ENCODE results near the gene KCNQ5.

DNA sequence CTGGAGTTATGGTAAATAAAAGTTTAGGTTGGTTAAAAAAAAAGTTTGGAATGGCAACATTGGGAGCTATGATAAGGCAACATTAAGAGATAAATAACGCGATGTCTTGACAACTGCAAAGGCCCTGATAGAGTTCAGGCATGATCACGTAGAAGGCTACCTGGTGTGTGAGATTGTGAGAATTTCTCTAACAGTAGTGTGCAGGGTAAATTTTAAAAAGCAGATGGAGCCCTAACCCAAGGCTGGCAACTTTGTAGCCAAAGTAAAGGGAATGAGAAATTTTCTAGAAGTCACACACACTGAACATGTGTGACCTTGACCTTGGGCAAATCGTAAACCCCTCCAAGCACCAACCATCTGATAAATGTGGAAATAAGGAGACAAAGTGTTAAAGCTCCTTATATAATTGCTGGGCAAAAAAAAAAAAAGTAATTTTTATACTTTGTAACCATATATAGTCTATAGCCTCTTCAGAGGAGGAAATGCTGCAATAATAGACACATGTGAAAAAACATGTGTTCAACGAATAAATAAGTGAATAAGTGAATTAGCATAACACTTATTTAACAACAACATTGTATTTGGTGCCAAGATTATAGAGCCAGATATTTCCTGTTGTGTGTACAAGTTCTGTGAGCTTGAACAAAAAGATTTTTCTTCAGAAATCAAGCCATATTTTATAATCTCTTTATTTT lies 18.2 kb downstream of the KCNQ5 start:
- TF ChIP-seq, protein P1, sequence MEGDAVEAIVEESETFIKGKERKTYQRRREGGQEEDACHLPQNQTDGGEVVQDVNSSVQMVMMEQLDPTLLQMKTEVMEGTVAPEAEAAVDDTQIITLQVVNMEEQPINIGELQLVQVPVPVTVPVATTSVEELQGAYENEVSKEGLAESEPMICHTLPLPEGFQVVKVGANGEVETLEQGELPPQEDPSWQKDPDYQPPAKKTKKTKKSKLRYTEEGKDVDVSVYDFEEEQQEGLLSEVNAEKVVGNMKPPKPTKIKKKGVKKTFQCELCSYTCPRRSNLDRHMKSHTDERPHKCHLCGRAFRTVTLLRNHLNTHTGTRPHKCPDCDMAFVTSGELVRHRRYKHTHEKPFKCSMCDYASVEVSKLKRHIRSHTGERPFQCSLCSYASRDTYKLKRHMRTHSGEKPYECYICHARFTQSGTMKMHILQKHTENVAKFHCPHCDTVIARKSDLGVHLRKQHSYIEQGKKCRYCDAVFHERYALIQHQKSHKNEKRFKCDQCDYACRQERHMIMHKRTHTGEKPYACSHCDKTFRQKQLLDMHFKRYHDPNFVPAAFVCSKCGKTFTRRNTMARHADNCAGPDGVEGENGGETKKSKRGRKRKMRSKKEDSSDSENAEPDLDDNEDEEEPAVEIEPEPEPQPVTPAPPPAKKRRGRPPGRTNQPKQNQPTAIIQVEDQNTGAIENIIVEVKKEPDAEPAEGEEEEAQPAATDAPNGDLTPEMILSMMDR (IDR thresholded peaks at IDR 0.05), result no peak
- no peak for TF ChIP-seq POLR2A (IDR thresholded peaks at IDR 0.05)
